ENCODE data around the gene NCF2. TPM values are rescaled to one million over a fixed set of nuclear protein-coding genes. Genes with fewer than 3 reads are reported as not detected.

Gene NCF2
- total RNA-seq, 2 donors from 2014 or later = 21.7 to 22.2 TPM

- no peak for TF ChIP-seq CTCF (IDR thresholded peaks at IDR 0.05)
- no peak for ATAC-seq (ENCODE audit: insufficient number of reproducible peaks, low FRiP score, low read depth)
- Histone ChIP-seq H3K27me3 (replicated peaks; ENCODE audit: insufficient read depth) (no peaks in the 10 kb centered on the region), H3K36me3 (no peaks in the 10 kb centered on the region), H3K9me3 (no peaks in the 10 kb centered on the region), H3K4me3 (no peak overlapping the region), H3K27ac (no peak overlapping the region), H3K4me1 (ENCODE audit: control insufficient read depth in 1 of 2, low read depth in 2 of 2) (no peaks in the 10 kb centered on the region)
- DNase-seq (ENCODE audit: low spot score) = no peak
Measured at GRCh38 chr1:183592733-183593132, 2.5 kb upstream of the NCF2 start.

- ATAC-seq (ENCODE audit: insufficient number of reproducible peaks, low FRiP score, low read depth) (no peak), DNase-seq (ENCODE audit: low spot score) (no peak)
- H3K27me3 ChIP-seq (replicated peaks; ENCODE audit: insufficient read depth) = no peaks in the 10 kb centered on the region
- no peaks in the 10 kb centered on the region for H3K9me3 ChIP-seq
- no peaks in the 10 kb centered on the region for H3K4me1 ChIP-seq (ENCODE audit: control insufficient read depth in 1 of 2, low read depth in 2 of 2)
- no peaks in the 10 kb centered on the region for H3K36me3 ChIP-seq
- no peak for TF ChIP-seq CTCF (IDR thresholded peaks at IDR 0.05)
- H3K4me3 ChIP-seq = peak overlapping the region; percentile 44
- H3K27ac ChIP-seq = peak overlapping the region in 1 of 2 donors; percentile 46
Measured at GRCh38 chr1:183589874-183590243, 400 bp downstream of the NCF2 start.

- H3K4me3 ChIP-seq = peak overlapping the region; percentile 44
- H3K27ac ChIP-seq = peak overlapping the region in 1 of 2 donors; percentile 46
- H3K9me3 ChIP-seq = no peaks in the 10 kb centered on the region
- H3K27me3 ChIP-seq (replicated peaks; ENCODE audit: insufficient read depth) = no peaks in the 10 kb centered on the region
- ATAC-seq (ENCODE audit: insufficient number of reproducible peaks, low FRiP score, low read depth) = no peak
- no peak for TF ChIP-seq CTCF (IDR thresholded peaks at IDR 0.05)
- H3K36me3 ChIP-seq = no peaks in the 10 kb centered on the region
- H3K4me1 ChIP-seq (ENCODE audit: control insufficient read depth in 1 of 2, low read depth in 2 of 2) = no peaks in the 10 kb centered on the region
- no peak for DNase-seq (ENCODE audit: low spot score)
Measured at GRCh38 chr1:183589384-183589783, 875 bp downstream of the NCF2 start.

GRCh38 chr1:183588827-183589226 is 1.4 kb downstream of the NCF2 start:
- H3K4me1 ChIP-seq (ENCODE audit: control insufficient read depth in 1 of 2, low read depth in 2 of 2) = no peaks in the 10 kb centered on the region
- no peaks in the 10 kb centered on the region for H3K36me3 ChIP-seq
- DNase-seq (ENCODE audit: low spot score) (no peak), ATAC-seq (ENCODE audit: insufficient number of reproducible peaks, low FRiP score, low read depth) (no peak)
- peak overlapping the region; percentile 44 for H3K4me3 ChIP-seq
- H3K9me3 ChIP-seq = no peaks in the 10 kb centered on the region
- no peaks in the 10 kb centered on the region for H3K27me3 ChIP-seq (replicated peaks; ENCODE audit: insufficient read depth)
- peak overlapping the region in 1 of 2 donors; percentile 5 for H3K27ac ChIP-seq
- no peak for TF ChIP-seq CTCF (IDR thresholded peaks at IDR 0.05)

- no peaks in the 10 kb centered on the region for H3K36me3 ChIP-seq
- H3K9me3 ChIP-seq = no peaks in the 10 kb centered on the region
- no peak overlapping the region for H3K4me3 ChIP-seq
- DNase-seq (ENCODE audit: low spot score) (no peak), ATAC-seq (ENCODE audit: insufficient number of reproducible peaks, low FRiP score, low read depth) (no peak)
- TF ChIP-seq CTCF (IDR thresholded peaks at IDR 0.05) = no peak
- H3K27ac ChIP-seq = no peak overlapping the region
- H3K27me3 ChIP-seq (replicated peaks; ENCODE audit: insufficient read depth) = no peaks in the 10 kb centered on the region
- peaks cover 9% of the 10 kb centered on the region in 2 donors for H3K4me1 ChIP-seq (ENCODE audit: control insufficient read depth in 1 of 2, low read depth in 2 of 2)
Measured at GRCh38 chr1:183586926-183587325, 3.3 kb downstream of the NCF2 start.
